Activated CD4-positive, alpha-beta T cell treated with anti-CD3 and anti-CD28 coated beads for 36 hours (primary cell): ENCODE results near the gene TPM2. TPM values are rescaled to one million over a fixed set of nuclear protein-coding genes. Genes with fewer than 3 reads are reported as not detected.
"Not testable (repeated sequence)": the region's sequence is repeated elsewhere in the genome, so short reads cannot be mapped to it uniquely, and the experiment has no call there.

ENCODE experiments used
- ATAC-seq: fragments of 200-7000 bp; cut with Tn5 transposase; one replicate; pipeline ENCODE4 v1.10.0; 2021; ENCODE audit warnings: mild to moderate bottlenecking, moderate library complexity
- CTCF ChIA-PET: fragments of 350-600 bp; sonication (Branson Sonifier 250); formaldehyde crosslinking; loops from one replicate; lab custom pipeline; 2021; ENCODE audit warnings: antibody characterized with exemption; lab: Charles Lee
- POLR2A ChIA-PET: fragments of 350-600 bp; sonication (Branson Sonifier 250); formaldehyde crosslinking; loops from one replicate; lab custom pipeline; 2021; ENCODE audit warnings: antibody characterized with exemption, inconsistent platforms; lab: Charles Lee
- DNase-seq: peaks from one replicate; pipeline ENCODE4 v3.0.0-alpha.2; 2020
- H3K27ac Mint-ChIP-seq: one replicate; pipeline ENCODE4 v1.8.0; 2021; ENCODE audit warnings: mixed read lengths
- H3K27me3 Mint-ChIP-seq: one replicate; pipeline ENCODE4 v1.8.0; 2021; ENCODE audit warnings: mixed read lengths
- H3K36me3 Mint-ChIP-seq: one replicate; pipeline ENCODE4 v1.8.0; 2021; ENCODE audit warnings: low read depth, mixed read lengths
- H3K4me1 Mint-ChIP-seq: one replicate; pipeline ENCODE4 v1.8.0; 2021; ENCODE audit warnings: mixed read lengths
- H3K4me3 Mint-ChIP-seq: one replicate; pipeline ENCODE4 v1.8.0; 2021; ENCODE audit warnings: mild to moderate bottlenecking, moderate library complexity, mixed read lengths
- H3K9me3 Mint-ChIP-seq: one replicate; pipeline ENCODE4 v1.8.0; 2021; ENCODE audit warnings: low read depth, mixed read lengths
- intact Hi-C, 2 experiments: fragments of 100-400 bp; cut with DNase I in 1 of 2; cut with micrococcal nuclease in 1 of 2; formaldehyde crosslinking; loops; one replicate each; pipeline versions ENCODE4 v1.14.2 to v1.15.1; 2022 to 2024; cut with DNase I, micrococcal nuclease
- total RNA-seq, 2 experiments: library from RNA; stranded (reverse); gene quantifications; one replicate each; pipeline ENCODE4 v1.2.3, GENCODE V29; 2021

The TPM2 gene
- total RNA-seq, 2 experiments from 2014 or later: 4.3 to 5.5 TPM

DNA sequence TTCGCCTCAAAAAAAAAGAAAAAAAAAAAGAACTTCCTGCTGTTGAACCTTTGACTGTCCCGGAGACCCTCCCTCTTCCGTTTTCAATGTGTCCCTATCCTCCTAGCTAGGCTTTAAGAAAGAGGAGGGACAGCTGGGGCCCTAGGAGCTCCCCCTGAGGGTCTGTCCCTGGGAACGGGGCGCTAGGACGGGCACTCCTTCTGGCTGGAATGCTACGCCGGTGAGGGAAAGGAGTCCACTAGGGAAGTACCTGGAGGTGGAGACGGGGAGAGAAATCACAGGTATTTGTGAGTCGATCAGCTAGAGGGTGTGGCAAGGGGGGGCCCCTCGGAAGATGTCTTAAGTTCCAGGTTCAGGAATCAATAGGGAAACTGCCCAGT is 43.6 kb downstream of the TPM2 start:
- intact Hi-C loops: loop anchor here (1.0 to 10.0 kb wide), 7 partner anchors 11 to 534 kb away; partner anchors contain the start of genes CREB3 (in 2 of the 2), TLN1 (in 2 of the 2), ATOSB (in 1 of the 2) and HINT2 (in 1 of the 2)
- CTCF ChIA-PET: interaction anchor here (0.6 to 7.2 kb wide), 20 partner anchors 10 to 173 kb away, joined by 3 to 89 read pairs (median 4); partner anchors contain the start of genes ARHGEF39, CCDC107, CREB3 and RGP1
- H3K36me3 Mint-ChIP-seq: peaks cover 26% of the 10 kb centered on the region
- H3K9me3 Mint-ChIP-seq: no peaks in the 10 kb centered on the region
- H3K4me1 Mint-ChIP-seq: peaks cover 46% of the 10 kb centered on the region
- DNase-seq (no peak), ATAC-seq (no peak)
- no peaks in the 10 kb centered on the region for H3K27me3 Mint-ChIP-seq
- H3K27ac Mint-ChIP-seq: peak overlapping the region; percentile 97
- peak overlapping the region; percentile 91 for H3K4me3 Mint-ChIP-seq
- POLR2A ChIA-PET: interaction anchor here (1.1 kb wide), 1 partner anchor 87 kb away, joined by 3 read pairs; no protein-coding TSS in a partner anchor

DNA sequence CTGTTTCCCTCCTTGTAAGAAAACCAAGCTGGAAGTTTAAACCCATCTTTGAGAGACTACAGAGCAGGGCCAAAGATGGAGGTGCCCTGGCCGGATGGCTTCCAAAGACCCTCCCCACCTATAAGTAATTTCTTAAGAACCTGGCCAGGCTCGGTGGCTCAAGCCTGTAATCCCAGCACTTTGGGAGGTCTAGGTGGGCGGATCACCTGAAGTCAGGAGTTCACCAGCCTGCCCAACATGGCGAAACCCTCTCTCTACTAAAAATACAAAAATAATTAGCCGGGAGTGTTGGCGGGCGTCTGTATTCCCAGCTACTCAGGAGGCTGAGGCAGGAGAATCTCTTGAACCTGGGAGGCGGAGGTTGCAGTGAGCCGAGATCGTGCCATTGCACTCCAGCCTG is 44.0 kb downstream of the TPM2 start:
- H3K4me1 Mint-ChIP-seq: peaks cover 42% of the 10 kb centered on the region
- POLR2A ChIA-PET: interaction anchor here (1.1 kb wide), 1 partner anchor 87 kb away, joined by 3 read pairs; no protein-coding TSS in a partner anchor
- H3K27me3 Mint-ChIP-seq: not testable (repeated sequence)

DNA sequence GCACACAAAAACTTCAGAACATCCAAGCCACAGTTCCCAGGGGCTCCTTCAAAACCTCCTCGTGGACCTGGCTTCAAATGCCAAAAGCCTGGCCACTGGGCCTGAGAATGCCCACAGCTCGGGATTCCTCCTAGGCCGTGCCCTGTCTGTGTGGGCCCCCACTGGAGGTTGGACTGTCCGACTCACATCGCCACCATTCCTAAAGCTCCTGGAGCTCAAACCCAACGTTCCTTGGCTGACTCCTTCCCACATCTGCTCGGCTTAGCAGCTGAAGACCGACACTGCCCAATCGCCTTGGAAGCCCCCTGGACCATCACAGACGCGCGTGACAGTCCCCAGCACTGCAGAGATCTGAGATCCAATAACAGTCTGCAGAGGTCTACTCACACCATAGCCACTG is 46.7 kb downstream of the TPM2 start:
- no peak for DNase-seq
- H3K9me3 Mint-ChIP-seq: peaks cover 5% of the 10 kb centered on the region
- H3K27me3 Mint-ChIP-seq: no peaks in the 10 kb centered on the region
- CTCF ChIA-PET: interaction anchor here (0.9 to 4.8 kb wide), 3 partner anchors 14 to 53 kb away, joined by 3 to 30 read pairs (median 3); no protein-coding TSS in a partner anchor
- H3K4me1 Mint-ChIP-seq: peaks cover 44% of the 10 kb centered on the region
- H3K36me3 Mint-ChIP-seq: peaks cover 27% of the 10 kb centered on the region
- no peak for ATAC-seq
- POLR2A ChIA-PET: no interaction called here
- intact Hi-C loops: loop anchor here in 1 of 2 experiments (10.0 kb wide), 1 partner anchor 528 kb away; the partner anchor contains the start of gene ATOSB
- H3K4me3 Mint-ChIP-seq: no peak overlapping the region
- no peak overlapping the region for H3K27ac Mint-ChIP-seq

More for the DNA sequence above, 44.0 kb downstream of the TPM2 start:
- CTCF ChIA-PET: interaction anchor here (0.6 to 7.2 kb wide), 20 partner anchors 10 to 346 kb away, joined by 3 to 89 read pairs (median 4); partner anchors contain the start of genes ARHGEF39, CCDC107, CREB3 and RGP1
- DNase-seq, H3K9me3 Mint-ChIP-seq, ATAC-seq: not testable (repeated sequence)
- Mint-ChIP-seq H3K4me3 (peak overlapping the region; percentile 91), H3K27ac (peak overlapping the region; percentile 97), H3K36me3 (peaks cover 30% of the 10 kb centered on the region)
- intact Hi-C loops: loop anchor here (1.0 to 10.0 kb wide), 7 partner anchors 12 to 533 kb away; partner anchors contain the start of genes CREB3 (in 2 of the 2), TLN1 (in 2 of the 2), ATOSB (in 1 of the 2) and HINT2 (in 1 of the 2)

DNA sequence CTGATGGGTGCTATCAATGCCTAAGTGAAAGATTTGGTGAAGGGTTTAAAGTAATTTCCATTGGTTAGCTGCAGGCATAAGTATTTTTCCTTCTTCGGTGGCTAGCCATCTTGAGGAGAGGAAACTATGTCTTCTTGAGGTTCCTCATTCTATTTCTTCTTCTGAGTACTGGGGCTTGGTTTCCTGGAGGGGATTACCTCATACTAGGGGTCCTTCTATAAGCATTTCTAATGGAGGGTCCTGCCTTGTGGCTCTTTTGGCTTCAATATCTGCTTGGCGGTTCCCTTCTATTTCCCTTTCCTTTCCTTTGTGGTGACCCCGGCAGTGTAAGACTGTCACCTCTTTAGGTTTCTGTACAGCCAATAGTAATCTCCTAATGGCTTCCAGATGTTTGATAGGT is 48.2 kb downstream of the TPM2 start:
- peaks cover 45% of the 10 kb centered on the region for H3K4me1 Mint-ChIP-seq
- H3K27ac Mint-ChIP-seq, ATAC-seq, POLR2A ChIA-PET, DNase-seq, H3K4me3 Mint-ChIP-seq, H3K27me3 Mint-ChIP-seq, H3K9me3 Mint-ChIP-seq: not testable (repeated sequence)
- peaks cover 27% of the 10 kb centered on the region for H3K36me3 Mint-ChIP-seq
- CTCF ChIA-PET: interaction anchor here (0.7 to 1.3 kb wide), 3 partner anchors 30 to 748 kb away, joined by 3 read pairs; no protein-coding TSS in a partner anchor
- intact Hi-C loops: loop anchor here in 1 of 2 experiments (10.0 kb wide), 1 partner anchor 527 kb away; the partner anchor contains the start of gene ATOSB

DNA sequence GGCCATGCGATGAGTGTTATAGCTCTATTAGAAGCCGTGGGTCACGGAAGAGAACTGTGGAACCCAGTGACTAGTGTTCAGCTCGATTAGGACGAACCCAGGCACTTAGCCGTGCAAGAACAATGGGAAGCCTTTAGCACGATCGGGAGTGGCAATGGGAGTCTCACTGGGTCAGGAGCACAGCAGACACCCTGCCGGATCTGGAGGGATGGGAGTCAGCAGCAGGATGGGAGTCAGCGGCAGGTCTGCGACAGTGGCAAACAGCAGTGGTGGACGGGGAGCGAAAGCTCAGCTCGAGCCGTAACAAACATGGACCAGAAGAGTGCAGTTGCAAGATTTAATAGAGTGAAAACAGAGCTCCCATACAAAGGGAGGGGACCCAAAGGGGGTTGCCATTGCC is 49.3 kb downstream of the TPM2 start:
- DNase-seq, POLR2A ChIA-PET, H3K9me3 Mint-ChIP-seq, ATAC-seq, H3K27me3 Mint-ChIP-seq, H3K4me3 Mint-ChIP-seq: not testable (repeated sequence)
- peaks cover 27% of the 10 kb centered on the region for H3K36me3 Mint-ChIP-seq
- CTCF ChIA-PET: interaction anchor here (0.7 to 1.7 kb wide), 2 partner anchors 18 to 749 kb away, joined by 3 to 10 read pairs; partner anchors contain the start of genes CCDC107 and RMRP
- H3K4me1 Mint-ChIP-seq: peaks cover 54% of the 10 kb centered on the region
- peak overlapping the region; percentile 72 for H3K27ac Mint-ChIP-seq
- intact Hi-C loops: loop anchor here in 1 of 2 experiments (10.0 kb wide), 1 partner anchor 526 kb away; the partner anchor contains the start of gene ATOSB

GRCh38 chr9:35639631-35640030 is 50.1 kb downstream of the TPM2 start:
- ATAC-seq: peak; percentile 37
- intact Hi-C loops: loop anchor here in 1 of 2 experiments (10.0 kb wide), 1 partner anchor 525 kb away; the partner anchor contains the start of gene ATOSB
- H3K27me3 Mint-ChIP-seq: no peaks in the 10 kb centered on the region
- peaks cover 5% of the 10 kb centered on the region for H3K9me3 Mint-ChIP-seq
- DNase-seq: no peak
- H3K27ac Mint-ChIP-seq: peak overlapping the region; percentile 90
- peak overlapping the region; percentile 32 for H3K4me3 Mint-ChIP-seq
- ChIA-PET CTCF (interaction anchor here (0.8 to 1.8 kb wide), 4 partner anchors 8 to 34 kb away, joined by 4 to 10 read pairs (median 6); partner anchors contain the start of genes CCDC107 and RMRP), POLR2A (no interaction called here)
- H3K36me3 Mint-ChIP-seq: peaks cover 27% of the 10 kb centered on the region
- H3K4me1 Mint-ChIP-seq: peaks cover 54% of the 10 kb centered on the region

GRCh38 chr9:35639225-35639624 is 50.5 kb downstream of the TPM2 start:
- intact Hi-C loops, POLR2A ChIA-PET, H3K9me3 Mint-ChIP-seq, H3K27me3 Mint-ChIP-seq, DNase-seq: not testable (repeated sequence)
- CTCF ChIA-PET: interaction anchor here (0.8 to 1.8 kb wide), 4 partner anchors 8 to 33 kb away, joined by 4 to 10 read pairs (median 6); partner anchors contain the start of genes CCDC107 and RMRP
- peaks cover 23% of the 10 kb centered on the region for H3K36me3 Mint-ChIP-seq
- H3K27ac Mint-ChIP-seq: peak overlapping the region; percentile 90
- peaks cover 52% of the 10 kb centered on the region for H3K4me1 Mint-ChIP-seq
- peak; percentile 78 for ATAC-seq
- peak overlapping the region; percentile 32 for H3K4me3 Mint-ChIP-seq

GRCh38 chr9:35638751-35639150 is 51.0 kb downstream of the TPM2 start:
- H3K27me3 Mint-ChIP-seq, POLR2A ChIA-PET, ATAC-seq, H3K9me3 Mint-ChIP-seq, intact Hi-C loops: not testable (repeated sequence)
- peak overlapping the region; percentile 26 for H3K4me3 Mint-ChIP-seq
- peak; percentile 41 for DNase-seq
- H3K27ac Mint-ChIP-seq: peak overlapping the region; percentile 61
- H3K36me3 Mint-ChIP-seq: peaks cover 22% of the 10 kb centered on the region
- H3K4me1 Mint-ChIP-seq: peaks cover 51% of the 10 kb centered on the region
- CTCF ChIA-PET: interaction anchor here (0.8 to 1.8 kb wide), 3 partner anchors 9 to 33 kb away, joined by 4 to 7 read pairs (median 5); no protein-coding TSS in a partner anchor

- DNase-seq, H3K9me3 Mint-ChIP-seq, intact Hi-C loops, CTCF ChIA-PET, H3K4me3 Mint-ChIP-seq, POLR2A ChIA-PET, ATAC-seq, H3K27me3 Mint-ChIP-seq: not testable (repeated sequence)
- Mint-ChIP-seq H3K4me1 (peaks cover 47% of the 10 kb centered on the region), H3K27ac (peak overlapping the region; percentile 61), H3K36me3 (peaks cover 17% of the 10 kb centered on the region)
Observed at GRCh38 chr9:35637427-35637955, 52.2 kb downstream of the TPM2 start.

- Mint-ChIP-seq H3K4me1 (peaks cover 47% of the 10 kb centered on the region), H3K36me3 (peaks cover 17% of the 10 kb centered on the region)
- DNase-seq, intact Hi-C loops, ATAC-seq, H3K4me3 Mint-ChIP-seq, H3K27me3 Mint-ChIP-seq, POLR2A ChIA-PET, H3K9me3 Mint-ChIP-seq, H3K27ac Mint-ChIP-seq: not testable (repeated sequence)
- CTCF ChIA-PET: interaction anchor here (0.6 to 1.6 kb wide), 2 partner anchors 23 to 60 kb away, joined by 3 read pairs; no protein-coding TSS in a partner anchor
Observed at GRCh38 chr9:35636877-35637246, 52.9 kb downstream of the TPM2 start.
